ENCODE measurements around the gene EMP2.

DNA sequence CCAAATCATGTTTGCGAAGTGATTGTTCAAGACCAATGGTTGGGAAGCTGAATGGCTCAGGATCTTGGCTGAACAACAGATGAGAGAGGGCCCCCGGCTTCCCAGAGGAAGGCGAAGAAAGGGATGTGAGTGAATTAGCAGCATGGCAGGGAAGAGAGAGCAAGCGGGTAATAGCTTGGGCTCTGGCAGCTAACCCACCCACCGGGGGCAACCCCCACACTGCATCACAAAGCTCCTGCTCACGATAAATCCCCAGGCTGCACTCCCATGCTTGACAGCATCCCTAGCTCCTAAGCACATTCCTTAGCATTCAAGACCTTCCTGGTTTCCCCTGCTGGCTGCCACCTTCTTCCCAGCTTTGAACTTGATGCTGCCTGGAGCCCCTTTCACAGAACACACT lies 26.2 kb upstream of the EMP2 start:
- TF ChIP-seq, protein P1, sequence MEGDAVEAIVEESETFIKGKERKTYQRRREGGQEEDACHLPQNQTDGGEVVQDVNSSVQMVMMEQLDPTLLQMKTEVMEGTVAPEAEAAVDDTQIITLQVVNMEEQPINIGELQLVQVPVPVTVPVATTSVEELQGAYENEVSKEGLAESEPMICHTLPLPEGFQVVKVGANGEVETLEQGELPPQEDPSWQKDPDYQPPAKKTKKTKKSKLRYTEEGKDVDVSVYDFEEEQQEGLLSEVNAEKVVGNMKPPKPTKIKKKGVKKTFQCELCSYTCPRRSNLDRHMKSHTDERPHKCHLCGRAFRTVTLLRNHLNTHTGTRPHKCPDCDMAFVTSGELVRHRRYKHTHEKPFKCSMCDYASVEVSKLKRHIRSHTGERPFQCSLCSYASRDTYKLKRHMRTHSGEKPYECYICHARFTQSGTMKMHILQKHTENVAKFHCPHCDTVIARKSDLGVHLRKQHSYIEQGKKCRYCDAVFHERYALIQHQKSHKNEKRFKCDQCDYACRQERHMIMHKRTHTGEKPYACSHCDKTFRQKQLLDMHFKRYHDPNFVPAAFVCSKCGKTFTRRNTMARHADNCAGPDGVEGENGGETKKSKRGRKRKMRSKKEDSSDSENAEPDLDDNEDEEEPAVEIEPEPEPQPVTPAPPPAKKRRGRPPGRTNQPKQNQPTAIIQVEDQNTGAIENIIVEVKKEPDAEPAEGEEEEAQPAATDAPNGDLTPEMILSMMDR (IDR thresholded peaks at IDR 0.05; ENCODE audit: low read depth, low read length): no peak
- TF ChIP-seq EZH2phosphoT487 (IDR thresholded peaks at IDR 0.05; ENCODE audit: low read depth): no peak

Data from OCI-LY3 (cell line).